ENCODE data around the gene DRD2. TPM values are rescaled to one million over a fixed set of nuclear protein-coding genes. Genes with fewer than 3 reads are reported as not detected.

DRD2 gene
- total and polyA plus RNA-seq, 4 donors = not detected

GRCh38 chr11:113363996-113364641, 111.1 kb downstream of the DRD2 start:
- TF ChIP-seq REST (IDR thresholded peaks at IDR 0.05) = no peak
- TF ChIP-seq JUND (IDR thresholded peaks at IDR 0.05) = no peak
- no peak for TF ChIP-seq SP1 (IDR thresholded peaks at IDR 0.05)
- TF ChIP-seq HNF4A (conservative IDR thresholded peaks at IDR 0.05) = no peak
- no peak for TF ChIP-seq NR2F2 (IDR thresholded peaks at IDR 0.05)
- TF ChIP-seq, protein P1, sequence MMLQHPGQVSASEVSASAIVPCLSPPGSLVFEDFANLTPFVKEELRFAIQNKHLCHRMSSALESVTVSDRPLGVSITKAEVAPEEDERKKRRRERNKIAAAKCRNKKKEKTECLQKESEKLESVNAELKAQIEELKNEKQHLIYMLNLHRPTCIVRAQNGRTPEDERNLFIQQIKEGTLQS (IDR thresholded peaks at IDR 0.05) = no peak
- no peak for TF ChIP-seq EGR1 (IDR thresholded peaks at IDR 0.05; ENCODE audit: low read depth in 2 of 2)
- no peak for TF ChIP-seq FOXA2 (IDR thresholded peaks at IDR 0.05)
- TF ChIP-seq, protein P2, sequence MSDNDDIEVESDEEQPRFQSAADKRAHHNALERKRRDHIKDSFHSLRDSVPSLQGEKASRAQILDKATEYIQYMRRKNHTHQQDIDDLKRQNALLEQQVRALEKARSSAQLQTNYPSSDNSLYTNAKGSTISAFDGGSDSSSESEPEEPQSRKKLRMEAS (IDR thresholded peaks at IDR 0.05) = no peak
- TF ChIP-seq FOXA1 (IDR thresholded peaks at IDR 0.05) = no peak
- TF ChIP-seq HNF4G (IDR thresholded peaks at IDR 0.05) = no peak
- TF ChIP-seq GABPA (IDR thresholded peaks at IDR 0.05 in 1 of 2, conservative IDR thresholded peaks at IDR 0.05 in 1 of 2) = no peak
- no peak for TF ChIP-seq ZBTB33 (IDR thresholded peaks at IDR 0.05)
- TF ChIP-seq YY1 (IDR thresholded peaks at IDR 0.05) = no peak
- no peak for TF ChIP-seq RAD21 (IDR thresholded peaks at IDR 0.05)
- no peak for TF ChIP-seq RXRA (IDR thresholded peaks at IDR 0.05)
- no peak for TF ChIP-seq CTCF (IDR thresholded peaks at IDR 0.05; ENCODE audit: low read depth, low read length, missing input control)
- TF ChIP-seq TAF1 (conservative IDR thresholded peaks at IDR 0.05) = no peak
- peaks cover 0 to 50% (median 23%) of the 10 kb centered on the region in 4 donors for H3K36me3 ChIP-seq (ENCODE audit: control insufficient read depth in 4 of 4, insufficient read depth in 3 of 4, low read depth in 1 of 4, low read length in 3 of 4)
- H3K4me3 ChIP-seq (ENCODE audit: low read depth in 1 of 3, low read length in 3 of 3) = no peak overlapping the region
- H3K9me3 ChIP-seq (ENCODE audit: control insufficient read depth in 4 of 4, low read length in 3 of 4) = no peaks in the 10 kb centered on the region
- no peak for DNase-seq (ENCODE audit: low spot score)
- WGBS = 91% methylated on average over 7 of the region's 7 CpGs
- H3K27ac ChIP-seq (ENCODE audit: low read depth in 1 of 2, low read length in 2 of 2) = no peak overlapping the region
- H3K27me3 ChIP-seq (ENCODE audit: control insufficient read depth in 4 of 4, insufficient read depth in 4 of 4, low read length in 3 of 4) = no peaks in the 10 kb centered on the region
- H3K4me1 ChIP-seq (ENCODE audit: control insufficient read depth in 4 of 4, insufficient read depth in 4 of 4, low read length in 3 of 4) = no peaks in the 10 kb centered on the region
- H3K9ac ChIP-seq (ENCODE audit: low read depth in 1 of 2, low read length in 2 of 2) = no peak overlapping the region
